Choroid plexus epithelial cell (primary cell): ENCODE results near the gene GPR32.
"Not testable (repeated sequence)": the region's sequence is repeated elsewhere in the genome, so short reads cannot be mapped to it uniquely, and the experiment has no call there.

Source experiments
- DNase-seq: peaks from one replicate; pipeline ENCODE4 v3.0.0-alpha.2; 2010; ENCODE audit warnings: low read depth
- H3K4me3 ChIP-seq: 2 replicates; pipeline ENCODE4 v1.5.1; 2011; ENCODE audit warnings: low read depth, mild to moderate bottlenecking, control low read depth, low read length, moderate library complexity
- CTCF ChIP-seq: conservative IDR thresholded peaks from 2 replicates; pipeline ENCODE4 v1.5.1; 2011; ENCODE audit warnings: low read depth, mild to moderate bottlenecking, control low read depth, inconsistent platforms, low read length, moderate library complexity

Gene GPR32

GRCh38 chr19:50770164-50770563 is at the start of gene GPR32:
Gene GPR32, plus strand, starts transcription at chr19:50770464. Its CDS starts 137 bp downstream, at chr19:50770601.
- H3K4me3 ChIP-seq, DNase-seq: not testable (repeated sequence)

GRCh38 chr19:50720921-50721381 is 49.3 kb upstream of the GPR32 start:
- H3K4me3 ChIP-seq = no peak overlapping the region
- DNase-seq = no peak
- TF ChIP-seq CTCF = peak; percentile 6

GRCh38 chr19:50721441-50722137 is 48.7 kb upstream of the GPR32 start:
- no peak overlapping the region for H3K4me3 ChIP-seq
- DNase-seq = no peak
- no peak for TF ChIP-seq CTCF

- no peak for DNase-seq
- TF ChIP-seq CTCF = no peak
- H3K4me3 ChIP-seq = no peak overlapping the region
Measured at GRCh38 chr19:50722201-50723013, 47.9 kb upstream of the GPR32 start.

- peak; percentile 53 for DNase-seq
- peak within 1 kb of the TSS; percentile 60 for H3K4me3 ChIP-seq
Measured at GRCh38 chr19:50723069-50723468, 47.2 kb upstream of the GPR32 start, which contains the start of gene CLEC11A. Gene CLEC11A, plus strand, starts transcription at chr19:50723364. Its CDS starts 162 bp downstream, at chr19:50723526.

GRCh38 chr19:50723735-50724521 is 46.3 kb upstream of the GPR32 start:
- TF ChIP-seq CTCF = no peak

More at GRCh38 chr19:50723069-50723468, 47.2 kb upstream of the GPR32 start, which contains the start of gene CLEC11A:
- TF ChIP-seq CTCF = no peak

More at GRCh38 chr19:50723735-50724521, 46.3 kb upstream of the GPR32 start:
- DNase-seq = no peak
- H3K4me3 ChIP-seq = peak overlapping the region; percentile 60
